Uterus (tissue), 4 donors: ENCODE measurements around the gene RRAD. TPM values are rescaled to one million over a fixed set of nuclear protein-coding genes. Genes with fewer than 3 reads are reported as not detected.

Experiments used
- DNase-seq, 2 donors: peaks; one replicate each; pipeline ENCODE4 v3.0.0-alpha.2; 2019 to 2020
- H3K27ac ChIP-seq, 2 donors: fragments of 200-600 bp; sonication (generic); 1 replicate in 1 of 2; 2 replicates in 1 of 2; pipeline ENCODE4 v1.5.1; 2016 to 2018
- H3K27me3 ChIP-seq, 2 donors: fragments of 200-600 bp; sonication (generic); one replicate each; pipeline ENCODE4 v1.5.1; 2018 to 2019; ENCODE audit warnings: control low read depth in 1 of 2
- H3K36me3 ChIP-seq, 2 donors: fragments of 200-600 bp; sonication (generic); one replicate each; pipeline ENCODE4 v1.5.1; 2019; ENCODE audit warnings: control low read depth in 1 of 2
- H3K4me1 ChIP-seq, 2 donors: fragments of 200-600 bp; sonication (generic); one replicate each; pipeline ENCODE4 v1.5.1; 2018 to 2019; ENCODE audit warnings: control low read depth in 1 of 2
- H3K4me3 ChIP-seq, 2 donors: fragments of 200-600 bp; sonication (generic); 1 replicate in 1 of 2; 2 replicates in 1 of 2; pipeline ENCODE4 v1.5.1; 2018 to 2019; ENCODE audit warnings: mild to moderate bottlenecking in 1 of 2
- H3K9me3 ChIP-seq, 2 donors: fragments of 200-600 bp; sonication (generic); one replicate each; pipeline ENCODE4 v1.5.1; 2019; ENCODE audit warnings: control low read depth in 1 of 2
- POLR2A ChIP-seq, 2 donors: fragments of 450-650 bp; IDR thresholded peaks; one replicate each; pipeline ENCODE4 v1.6.1; 2016; ENCODE audit warnings: antibody characterized with exemption in 2 of 2, mild to moderate bottlenecking in 1 of 2, moderate library complexity in 1 of 2
- intact Hi-C: fragments of 100-400 bp; cut with DNase I; formaldehyde crosslinking; loops from one replicate; pipeline ENCODE4 v1.15.1; 2023; ENCODE audit warnings: low total_unique reads
- total RNA-seq, 4 donors: library from RNA; depleted of rRNA in 3 of 4; stranded (reverse); fragments of >200 nt in 3 of 4; gene quantifications; one replicate each; pipeline versions ENCODE4 v1.1.0 to v1.2.4, GENCODE V29; 2014 to 2023
- TF ChIP-seq, protein P1 (sequence below), 4 experiments: fragments of 200-600 bp in 2 of 4; fragments of 450-650 bp in 2 of 4; sonication (generic) in 2 of 4; IDR thresholded peaks; one replicate each; pipeline ENCODE4 v1.5.1; 2016 to 2019; ENCODE audit warnings: antibody characterized with exemption in 4 of 4, mild to moderate bottlenecking in 2 of 4, moderate library complexity in 1 of 4
- donor health status: DM: yes; HTN: yes; CAD: no.

RRAD gene
- total RNA-seq, 4 donors from 2014 or later = 7.5 to 32.8 (median 18.8) TPM

DNA sequence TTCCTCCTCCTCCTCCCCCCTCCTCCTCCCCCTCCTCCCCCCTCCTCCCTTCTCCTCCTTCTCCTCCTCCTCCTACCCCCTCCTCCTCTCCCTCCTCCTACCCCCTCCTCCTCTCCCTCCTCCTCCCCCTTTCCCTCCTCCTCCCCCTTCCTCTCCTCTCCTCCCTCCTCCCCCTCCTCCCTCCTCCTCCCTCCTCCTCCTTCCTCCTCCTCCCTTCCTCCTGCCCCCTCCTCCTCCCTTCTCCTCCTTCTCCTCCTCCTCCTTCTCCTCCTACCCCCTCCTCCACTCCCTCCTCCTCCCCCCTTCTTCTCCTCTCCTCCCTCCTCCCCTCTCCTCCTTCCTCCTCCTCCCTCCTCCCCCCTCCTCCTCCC lies 51.7 kb downstream of the RRAD start:
- TF ChIP-seq, protein P1, sequence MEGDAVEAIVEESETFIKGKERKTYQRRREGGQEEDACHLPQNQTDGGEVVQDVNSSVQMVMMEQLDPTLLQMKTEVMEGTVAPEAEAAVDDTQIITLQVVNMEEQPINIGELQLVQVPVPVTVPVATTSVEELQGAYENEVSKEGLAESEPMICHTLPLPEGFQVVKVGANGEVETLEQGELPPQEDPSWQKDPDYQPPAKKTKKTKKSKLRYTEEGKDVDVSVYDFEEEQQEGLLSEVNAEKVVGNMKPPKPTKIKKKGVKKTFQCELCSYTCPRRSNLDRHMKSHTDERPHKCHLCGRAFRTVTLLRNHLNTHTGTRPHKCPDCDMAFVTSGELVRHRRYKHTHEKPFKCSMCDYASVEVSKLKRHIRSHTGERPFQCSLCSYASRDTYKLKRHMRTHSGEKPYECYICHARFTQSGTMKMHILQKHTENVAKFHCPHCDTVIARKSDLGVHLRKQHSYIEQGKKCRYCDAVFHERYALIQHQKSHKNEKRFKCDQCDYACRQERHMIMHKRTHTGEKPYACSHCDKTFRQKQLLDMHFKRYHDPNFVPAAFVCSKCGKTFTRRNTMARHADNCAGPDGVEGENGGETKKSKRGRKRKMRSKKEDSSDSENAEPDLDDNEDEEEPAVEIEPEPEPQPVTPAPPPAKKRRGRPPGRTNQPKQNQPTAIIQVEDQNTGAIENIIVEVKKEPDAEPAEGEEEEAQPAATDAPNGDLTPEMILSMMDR (IDR thresholded peaks at IDR 0.05) = no peak
- TF ChIP-seq POLR2A (IDR thresholded peaks at IDR 0.05) = no peak
- no peaks in the 10 kb centered on the region for H3K27me3 ChIP-seq
- H3K27ac ChIP-seq = peak overlapping the region; percentile 76 to 80
- no peaks in the 10 kb centered on the region for H3K36me3 ChIP-seq
- peaks cover 0 to 4% of the 10 kb centered on the region in 2 donors for H3K4me1 ChIP-seq
- no peak for DNase-seq
- H3K9me3 ChIP-seq = no peaks in the 10 kb centered on the region
- intact Hi-C loops = no loop called here
- no peak overlapping the region for H3K4me3 ChIP-seq

DNA sequence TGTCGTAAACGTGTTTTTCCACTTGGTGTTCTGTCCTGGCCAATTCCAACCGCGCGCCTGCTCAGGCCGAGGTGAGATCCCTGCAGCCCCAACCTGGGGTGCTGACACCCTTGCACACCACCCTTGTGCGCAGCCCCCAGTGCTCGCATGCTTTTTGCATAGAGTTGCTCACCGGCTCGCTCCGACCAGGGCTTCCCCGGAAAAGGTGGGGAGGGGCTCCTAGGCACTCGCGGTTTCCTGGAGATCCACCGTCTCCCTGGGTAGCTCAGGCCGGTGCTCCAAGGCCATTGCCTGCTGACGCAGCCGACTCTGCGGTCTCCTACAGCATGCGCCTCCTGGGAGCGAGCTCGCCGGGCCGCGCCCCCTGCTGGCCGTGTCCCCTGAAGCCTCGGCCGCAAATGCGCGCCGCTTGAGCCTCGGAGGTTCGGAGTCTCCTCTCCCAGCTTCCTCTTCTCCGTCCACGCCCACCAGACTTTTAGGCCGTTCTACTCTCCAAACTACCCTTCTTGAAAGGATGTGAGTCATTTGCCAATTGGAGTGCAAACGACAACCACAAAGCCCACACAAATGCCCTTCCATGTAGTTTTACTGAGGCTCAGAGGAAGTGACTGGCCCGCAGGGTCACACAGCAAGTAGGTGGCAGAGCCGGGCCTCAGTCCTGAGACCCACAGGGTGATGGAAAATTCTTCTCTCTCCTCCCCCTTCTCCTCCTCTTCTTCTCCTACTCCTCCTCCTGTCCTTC lies 52.2 kb downstream of the RRAD start:
- Histone ChIP-seq H3K4me1 (peaks cover 0 to 4% of the 10 kb centered on the region in 2 donors), H3K9me3 (no peaks in the 10 kb centered on the region), H3K4me3 (peak overlapping the region; percentile 31 to 34), H3K27me3 (no peaks in the 10 kb centered on the region), H3K27ac (peak overlapping the region; percentile 76 to 80), H3K36me3 (no peaks in the 10 kb centered on the region)
- peak; percentile 88 to 89 for DNase-seq
- TF ChIP-seq, protein P1 (IDR thresholded peaks at IDR 0.05) = peak; percentile 83 to 92 (median 90)
- TF ChIP-seq POLR2A (IDR thresholded peaks at IDR 0.05) = peak in 1 of 2 donors; percentile 23
- intact Hi-C loops = no loop called here

GRCh38 chr16:66872559-66872942 lies 52.8 kb downstream of the RRAD start:
- H3K4me1 ChIP-seq = peaks cover 0 to 4% of the 10 kb centered on the region in 2 donors
- H3K27me3 ChIP-seq = no peaks in the 10 kb centered on the region
- TF ChIP-seq, protein P1 (IDR thresholded peaks at IDR 0.05) = no peak
- TF ChIP-seq POLR2A (IDR thresholded peaks at IDR 0.05) = no peak
- DNase-seq = no peak
- no peaks in the 10 kb centered on the region for H3K9me3 ChIP-seq
- no peaks in the 10 kb centered on the region for H3K36me3 ChIP-seq
- intact Hi-C loops = no loop called here
- H3K27ac ChIP-seq = peak overlapping the region; percentile 76 to 80
- peak overlapping the region; percentile 31 to 34 for H3K4me3 ChIP-seq

GRCh38 chr16:66871840-66872239 lies 53.5 kb downstream of the RRAD start:
- H3K36me3 ChIP-seq = no peaks in the 10 kb centered on the region
- H3K4me1 ChIP-seq = peaks cover 0 to 4% of the 10 kb centered on the region in 2 donors
- H3K9me3 ChIP-seq = no peaks in the 10 kb centered on the region
- H3K27ac ChIP-seq = no peak overlapping the region
- no peak for TF ChIP-seq POLR2A (IDR thresholded peaks at IDR 0.05)
- TF ChIP-seq, protein P1 (IDR thresholded peaks at IDR 0.05) = no peak
- no peaks in the 10 kb centered on the region for H3K27me3 ChIP-seq
- no peak overlapping the region for H3K4me3 ChIP-seq
- DNase-seq = no peak
- intact Hi-C loops = no loop called here

Other genes with a start within 250 kb of the RRAD start
- gene CMTM4, start 228.8 kb downstream of the RRAD start, total RNA-seq = 10 to 100 TPM in 2 of 4 donors, 1 to 10 TPM in 2; 6.1 to 41.5 (median 15.1) TPM
- 100 to 1,000 TPM; 109 to 279 (median 151) TPM for gene DYNC1LI2, start 173.9 kb downstream of the RRAD start, total RNA-seq
- under 1 TPM in 2 of 4 donors, not detected in 2; 0.21 to 0.83 TPM for gene TERB1, start 124.0 kb downstream of the RRAD start, total RNA-seq
- 10 to 100 TPM; 32.6 to 83.5 (median 59.8) TPM for gene NAE1, start 94.6 kb downstream of the RRAD start, total RNA-seq
- gene CA7, start 81.1 kb downstream of the RRAD start, total RNA-seq = not detected
- 10 to 100 TPM in 2 of 4 donors, 1 to 10 TPM in 1, under 1 TPM in 1; 0.77 to 20.5 (median 6.3) TPM for gene PDP2, start 45.0 kb downstream of the RRAD start, total RNA-seq
- 10 to 100 TPM in 1 of 4 donors, not detected in 3; 12.6 TPM for gene CDH16, start 6.7 kb downstream of the RRAD start, total RNA-seq
- 10 to 100 TPM; 15.9 to 76.8 (median 74.2) TPM for gene CIAO2B, start 8.9 kb upstream of the RRAD start, total RNA-seq
- gene CES2, start 10.0 kb upstream of the RRAD start, total RNA-seq = 10 to 100 TPM; 15.0 to 51.0 (median 26.0) TPM
- 1 to 10 TPM in 2 of 4 donors, under 1 TPM in 2; 0.51 to 2.8 (median 0.86) TPM for gene CES3, start 35.7 kb upstream of the RRAD start, total RNA-seq
- 1 to 10 TPM in 3 of 4 donors, under 1 TPM in 1; 0.29 to 9.6 (median 5.4) TPM for gene CES4A, start 63.1 kb upstream of the RRAD start, total RNA-seq
- 100 to 1,000 TPM in 1 of 4 donors, 10 to 100 TPM in 3; 42.1 to 108 (median 75.9) TPM for gene CBFB, start 103.6 kb upstream of the RRAD start, total RNA-seq
- gene PHAF1, start 184.4 kb upstream of the RRAD start, total RNA-seq = 10 to 100 TPM; 12.3 to 27.1 (median 21.1) TPM
- 10 to 100 TPM in 3 of 4 donors, 1 to 10 TPM in 1; 2.4 to 40.1 (median 15.1) TPM for gene B3GNT9, start 225.5 kb upstream of the RRAD start, total RNA-seq
- gene TRADD, start 234.4 kb upstream of the RRAD start, total RNA-seq = 10 to 100 TPM in 2 of 4 donors, 1 to 10 TPM in 2; 2.6 to 21.0 (median 10.6) TPM
- gene FBXL8, start 234.4 kb upstream of the RRAD start, total RNA-seq = 10 to 100 TPM in 2 of 4 donors, 1 to 10 TPM in 1, not detected in 1; 2.6 to 47.4 (median 14.1) TPM
- gene HSF4, start 239.2 kb upstream of the RRAD start, total RNA-seq = 10 to 100 TPM in 3 of 4 donors, not detected in 1; 11.3 to 51.9 (median 42.3) TPM
- 10 to 100 TPM in 2 of 4 donors, 1 to 10 TPM in 2; 3.3 to 29.7 (median 17.0) TPM for gene NOL3, start 245.0 kb upstream of the RRAD start, total RNA-seq